Suprapubic skin (tissue), 4 donors: ENCODE measurements around the gene GCC2. TPM values are rescaled to one million over a fixed set of nuclear protein-coding genes. Genes with fewer than 3 reads are reported as not detected.
"Not testable (repeated sequence)": the region's sequence is repeated elsewhere in the genome, so short reads cannot be mapped to it uniquely, and the experiment has no call there.

Source experiments
- DNase-seq, 2 donors: peaks; one replicate each; pipeline ENCODE4 v3.0.0-alpha.2; 2019; ENCODE audit warnings: low spot score in 2 of 2
- H3K27ac ChIP-seq: fragments of 200-600 bp; sonication (generic); one replicate; pipeline ENCODE4 v1.5.1; 2019
- H3K27me3 ChIP-seq: fragments of 200-600 bp; sonication (generic); one replicate; pipeline ENCODE4 v1.5.1; 2019
- H3K36me3 ChIP-seq: fragments of 200-600 bp; sonication (generic); one replicate; pipeline ENCODE4 v1.5.1; 2019
- H3K4me1 ChIP-seq: fragments of 200-600 bp; sonication (generic); one replicate; pipeline ENCODE4 v1.5.1; 2019
- H3K4me3 ChIP-seq: fragments of 200-600 bp; sonication (generic); one replicate; pipeline ENCODE4 v1.5.1; 2019; ENCODE audit warnings: mild to moderate bottlenecking
- H3K9me3 ChIP-seq: fragments of 200-600 bp; sonication (generic); one replicate; pipeline ENCODE4 v1.5.1; 2019
- EP300 ChIP-seq: sonication (generic); formaldehyde crosslinking; IDR thresholded peaks from one replicate; pipeline ENCODE4 v1.6.1; 2017; ENCODE audit warnings: antibody characterized with exemption
- POLR2A ChIP-seq, 2 donors: fragments of 450-650 bp; IDR thresholded peaks; one replicate each; pipeline ENCODE4 v1.6.1; 2017; ENCODE audit warnings: antibody characterized with exemption in 2 of 2, mild to moderate bottlenecking in 2 of 2, moderate library complexity in 2 of 2
- POLR2AphosphoS5 ChIP-seq, 3 donors: sonication (generic); formaldehyde crosslinking; IDR thresholded peaks; one replicate each; pipeline ENCODE4 v1.6.1; 2017; ENCODE audit warnings: antibody characterized with exemption in 3 of 3
- WGBS: methylation state at CpG from one replicate; pipeline ENCODE4 v1.1.5; 2018; 5-methylcytosine and 5-hydroxymethylcytosine counted together
- total RNA-seq, 4 donors: library from RNA; depleted of rRNA; stranded (reverse); fragments of >200 nt; gene quantifications; one replicate each; pipeline ENCODE4 v1.1.0, GENCODE V29; 2016
- TF ChIP-seq, protein P1 (sequence below), 2 donors: fragments of 200-600 bp in 1 of 2; fragments of 450-650 bp in 1 of 2; sonication (generic) in 1 of 2; IDR thresholded peaks; one replicate each; pipeline ENCODE4 v1.5.1; 2016 to 2019; ENCODE audit warnings: antibody characterized with exemption in 2 of 2, mild to moderate bottlenecking in 1 of 2, moderate library complexity in 1 of 2

Gene GCC2
- total RNA-seq, 4 donors from 2014 or later, result 11.0 to 46.7 (median 16.5) TPM

DNA sequence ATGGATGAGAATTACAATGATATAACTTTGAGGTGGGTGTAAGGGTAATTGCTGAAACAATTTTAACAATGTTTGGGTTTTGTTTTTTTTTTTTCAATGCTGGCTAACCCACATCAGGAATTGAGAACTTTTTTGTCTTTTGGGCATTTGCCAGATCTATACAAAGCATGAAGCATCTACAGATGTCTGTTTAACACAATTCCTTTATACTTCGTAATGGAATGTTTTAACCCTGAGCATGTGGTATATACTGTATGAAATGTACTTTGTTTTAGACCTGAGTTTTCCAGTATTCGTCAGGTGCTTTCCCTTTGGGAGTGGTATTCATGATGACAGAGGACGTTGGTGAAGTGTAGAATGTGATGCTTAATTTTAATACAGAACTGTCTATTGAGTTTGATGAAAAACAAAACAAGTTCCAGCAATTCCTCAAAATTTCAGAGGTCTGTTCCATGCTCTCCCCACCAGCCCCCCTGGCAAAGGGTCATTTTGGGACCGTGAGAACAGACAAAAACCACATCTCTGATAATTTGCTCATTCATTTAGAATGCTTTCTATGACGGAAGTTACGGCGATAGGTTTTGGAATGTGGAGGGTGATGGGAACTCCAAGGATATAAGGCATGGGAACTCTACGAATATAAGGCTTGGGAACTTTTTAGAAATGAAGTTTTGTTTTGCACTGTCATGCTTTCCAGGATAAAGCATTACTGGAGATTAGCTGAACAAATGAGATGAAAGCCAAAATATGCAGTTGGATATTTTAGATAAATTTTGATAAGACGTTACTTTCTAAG, 99.4 kb downstream of the GCC2 start:
- Histone ChIP-seq H3K36me3 (no peaks in the 10 kb centered on the region), H3K4me1 (peaks cover 7% of the 10 kb centered on the region), H3K9me3 (no peaks in the 10 kb centered on the region), H3K4me3 (no peak overlapping the region), H3K27ac (no peak overlapping the region), H3K27me3 (no peaks in the 10 kb centered on the region)
- DNase-seq, result no peak
- no peak for TF ChIP-seq POLR2A (IDR thresholded peaks at IDR 0.05)
- TF ChIP-seq EP300, result no peak
- 76% methylated on average over 9 of the region's 9 CpGs for WGBS

DNA sequence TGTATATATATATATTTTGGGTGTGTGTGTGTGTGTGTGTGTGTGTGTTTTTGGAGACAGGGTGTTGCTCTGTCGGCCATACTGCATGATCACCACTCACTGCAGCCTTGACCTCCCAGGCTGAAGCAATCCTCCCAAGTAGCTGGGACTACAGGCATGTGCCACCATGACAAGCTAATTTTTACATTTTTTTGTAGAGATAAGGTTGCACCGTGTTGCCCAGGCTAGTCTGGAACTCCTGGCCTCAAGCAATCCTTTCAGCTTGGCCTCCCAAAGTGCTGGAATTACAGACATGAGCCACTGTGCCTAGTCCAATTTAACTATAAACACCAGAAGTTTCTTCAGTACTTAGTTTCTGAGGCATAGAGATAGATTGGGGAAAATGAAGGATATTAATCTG, 103.6 kb downstream of the GCC2 start:
- TF ChIP-seq POLR2A (IDR thresholded peaks at IDR 0.05) (no peak), EP300 (no peak), POLR2AphosphoS5 (IDR thresholded peaks at IDR 0.05) (no peak)
- TF ChIP-seq, protein P1, sequence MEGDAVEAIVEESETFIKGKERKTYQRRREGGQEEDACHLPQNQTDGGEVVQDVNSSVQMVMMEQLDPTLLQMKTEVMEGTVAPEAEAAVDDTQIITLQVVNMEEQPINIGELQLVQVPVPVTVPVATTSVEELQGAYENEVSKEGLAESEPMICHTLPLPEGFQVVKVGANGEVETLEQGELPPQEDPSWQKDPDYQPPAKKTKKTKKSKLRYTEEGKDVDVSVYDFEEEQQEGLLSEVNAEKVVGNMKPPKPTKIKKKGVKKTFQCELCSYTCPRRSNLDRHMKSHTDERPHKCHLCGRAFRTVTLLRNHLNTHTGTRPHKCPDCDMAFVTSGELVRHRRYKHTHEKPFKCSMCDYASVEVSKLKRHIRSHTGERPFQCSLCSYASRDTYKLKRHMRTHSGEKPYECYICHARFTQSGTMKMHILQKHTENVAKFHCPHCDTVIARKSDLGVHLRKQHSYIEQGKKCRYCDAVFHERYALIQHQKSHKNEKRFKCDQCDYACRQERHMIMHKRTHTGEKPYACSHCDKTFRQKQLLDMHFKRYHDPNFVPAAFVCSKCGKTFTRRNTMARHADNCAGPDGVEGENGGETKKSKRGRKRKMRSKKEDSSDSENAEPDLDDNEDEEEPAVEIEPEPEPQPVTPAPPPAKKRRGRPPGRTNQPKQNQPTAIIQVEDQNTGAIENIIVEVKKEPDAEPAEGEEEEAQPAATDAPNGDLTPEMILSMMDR (IDR thresholded peaks at IDR 0.05), result no peak
- no peak overlapping the region for H3K27ac ChIP-seq

DNA sequence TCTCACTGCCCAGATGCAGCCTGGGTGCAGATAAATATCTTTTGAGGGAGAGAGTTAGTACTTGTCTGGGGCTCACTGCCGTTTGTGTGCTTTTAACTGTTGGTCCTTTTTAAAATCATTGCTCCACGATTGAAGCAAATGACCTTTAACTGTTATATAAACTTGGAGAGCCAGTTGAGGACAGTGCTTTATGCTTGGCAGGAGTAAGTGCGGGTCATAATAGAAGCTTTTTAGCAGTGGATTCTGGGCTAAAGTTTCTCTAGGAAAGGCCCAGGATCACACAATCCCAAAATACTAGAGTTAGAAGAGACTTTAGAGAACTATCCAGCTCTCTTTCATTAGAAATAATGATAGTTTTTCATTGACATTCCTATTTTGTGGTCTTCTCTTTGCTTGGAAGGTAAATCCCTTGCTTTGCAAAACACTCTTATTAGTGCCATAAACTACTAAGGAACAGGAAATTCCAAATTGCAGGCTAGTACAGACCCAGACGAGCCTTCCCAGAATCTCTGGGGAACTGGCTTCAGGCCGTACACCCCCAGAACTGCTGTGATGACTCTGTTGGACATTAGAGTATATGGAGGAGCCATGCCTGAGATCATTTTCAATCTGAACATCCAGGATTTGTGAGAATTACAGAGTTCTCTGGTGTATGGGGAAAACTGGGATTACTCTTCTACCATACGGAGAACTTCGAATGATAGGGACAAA, 104.4 kb downstream of the GCC2 start:
- H3K36me3 ChIP-seq, result no peaks in the 10 kb centered on the region
- DNase-seq, result no peak
- no peak overlapping the region for H3K27ac ChIP-seq
- H3K9me3 ChIP-seq, result no peaks in the 10 kb centered on the region
- no peak for TF ChIP-seq POLR2A (IDR thresholded peaks at IDR 0.05)
- TF ChIP-seq, protein P1 (IDR thresholded peaks at IDR 0.05), result no peak
- TF ChIP-seq EP300, result no peak
- no peak for TF ChIP-seq POLR2AphosphoS5 (IDR thresholded peaks at IDR 0.05)
- WGBS, result 59% methylated on average over 7 of the region's 7 CpGs
- H3K4me1 ChIP-seq, result peaks cover 18% of the 10 kb centered on the region
- no peak overlapping the region for H3K4me3 ChIP-seq
- no peaks in the 10 kb centered on the region for H3K27me3 ChIP-seq

More for the DNA sequence above, 103.6 kb downstream of the GCC2 start:
- WGBS, result 67% methylated on average over 2 of the region's 2 CpGs
- H3K36me3 ChIP-seq, result no peaks in the 10 kb centered on the region
- H3K27me3 ChIP-seq, result no peaks in the 10 kb centered on the region
- no peak overlapping the region for H3K4me3 ChIP-seq
- H3K4me1 ChIP-seq, result peaks cover 18% of the 10 kb centered on the region
- H3K9me3 ChIP-seq, result no peaks in the 10 kb centered on the region
- DNase-seq, result no peak

DNA sequence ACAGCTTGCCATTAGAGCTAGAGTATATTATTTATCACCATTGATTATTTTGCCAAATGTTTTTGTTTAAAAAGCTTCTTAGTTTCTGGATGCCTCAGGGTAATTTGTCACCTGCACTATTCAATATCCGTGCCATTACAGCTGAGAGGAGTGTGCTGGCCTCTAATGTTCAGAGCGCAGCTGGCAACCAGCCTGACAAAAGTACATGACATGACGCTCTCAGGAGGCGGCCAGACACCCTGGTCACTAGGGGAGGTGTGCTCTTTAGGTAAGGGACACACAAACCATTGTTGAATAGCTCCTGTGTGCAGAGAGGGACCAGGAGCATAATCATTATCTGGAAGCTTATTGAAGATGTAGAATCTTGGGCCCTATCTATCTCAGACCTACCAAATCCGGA, 105.5 kb downstream of the GCC2 start:
- no peak overlapping the region for H3K4me3 ChIP-seq
- TF ChIP-seq EP300 (no peak), POLR2A (IDR thresholded peaks at IDR 0.05) (no peak), POLR2AphosphoS5 (IDR thresholded peaks at IDR 0.05) (no peak)
- TF ChIP-seq, protein P1 (IDR thresholded peaks at IDR 0.05), result no peak
- H3K9me3 ChIP-seq, result no peaks in the 10 kb centered on the region
- no peaks in the 10 kb centered on the region for H3K36me3 ChIP-seq
- DNase-seq, result no peak
- WGBS, result 76% methylated on average over 5 of the region's 5 CpGs
- H3K27ac ChIP-seq, result no peak overlapping the region
- no peaks in the 10 kb centered on the region for H3K27me3 ChIP-seq
- H3K4me1 ChIP-seq, result peaks cover 18% of the 10 kb centered on the region

DNA sequence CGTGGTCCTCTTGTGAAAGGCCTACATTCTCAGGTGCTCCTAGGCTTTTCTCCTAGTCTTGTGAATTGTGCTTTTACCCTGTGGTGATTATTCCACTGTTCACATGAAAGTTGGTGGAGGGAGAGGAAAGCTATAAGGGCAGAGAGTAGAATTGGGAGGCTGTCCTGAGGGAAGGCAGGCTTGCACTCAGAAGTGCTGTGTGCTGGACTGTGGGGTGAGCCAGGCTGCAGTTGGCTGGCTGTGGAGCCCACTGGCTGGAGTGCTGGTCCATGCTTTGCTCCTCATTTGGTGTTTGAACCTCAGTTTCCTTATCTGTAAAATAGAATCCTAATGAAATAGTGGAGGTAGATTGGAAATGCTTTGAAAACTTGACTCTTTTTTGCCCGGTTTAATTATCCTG, 106.6 kb downstream of the GCC2 start:
- H3K36me3 ChIP-seq, result no peaks in the 10 kb centered on the region
- no peaks in the 10 kb centered on the region for H3K27me3 ChIP-seq
- no peak for TF ChIP-seq EP300
- TF ChIP-seq, protein P1 (IDR thresholded peaks at IDR 0.05), result no peak
- no peak for TF ChIP-seq POLR2A (IDR thresholded peaks at IDR 0.05)
- no peak for TF ChIP-seq POLR2AphosphoS5 (IDR thresholded peaks at IDR 0.05)
- no peak overlapping the region for H3K4me3 ChIP-seq
- H3K4me1 ChIP-seq, result peaks cover 18% of the 10 kb centered on the region
- DNase-seq, result no peak
- no peak overlapping the region for H3K27ac ChIP-seq
- WGBS, result 98% methylated on average over 2 of the region's 2 CpGs
- no peaks in the 10 kb centered on the region for H3K9me3 ChIP-seq

DNA sequence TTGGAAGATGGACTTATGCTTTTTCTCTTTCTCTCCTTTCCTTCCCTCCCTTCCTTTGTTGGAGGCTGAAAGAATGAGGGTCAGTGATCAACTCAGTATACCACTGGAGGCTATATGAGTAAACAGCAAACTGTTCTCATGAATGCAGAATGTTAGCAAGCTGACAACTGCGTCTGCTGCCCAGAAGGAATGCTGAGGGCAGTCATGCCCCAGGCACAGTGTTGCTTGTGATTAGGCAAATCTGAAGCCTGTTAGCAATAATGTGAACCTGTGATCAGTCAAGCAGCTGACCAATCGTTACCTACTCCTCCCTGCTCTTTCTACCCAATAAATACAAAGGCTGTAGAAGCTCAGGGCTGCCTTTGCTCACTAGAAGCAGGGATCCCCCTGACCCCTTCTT, 107.6 kb downstream of the GCC2 start:
- H3K4me1 ChIP-seq, result peaks cover 25% of the 10 kb centered on the region
- not testable (repeated sequence) for H3K36me3 ChIP-seq, H3K27ac ChIP-seq, H3K9me3 ChIP-seq, DNase-seq, H3K4me3 ChIP-seq, H3K27me3 ChIP-seq
- WGBS, result 64% methylated on average over 2 of the region's 2 CpGs
